Stimulated activated CD8-positive, alpha-beta memory T cell treated with anti-CD3 and anti-CD28 coated beads, Interleukin-4, amount 100 ng/mL, for 24 hours (primary cell): Measurements from ENCODE around the gene TMEM30A.

Source experiments
- DNase-seq: peaks from one replicate; pipeline ENCODE4 v3.0.0-alpha.2; 2020; ENCODE audit warnings: low read depth

TMEM30A gene

GRCh38 chr6:75262716-75263400, 21.7 kb downstream of the TMEM30A start:
- no peak for DNase-seq

- no peak for DNase-seq
These were observed 23.3 kb downstream of the TMEM30A start for GRCh38 chr6:75261299-75261698.

DNA sequence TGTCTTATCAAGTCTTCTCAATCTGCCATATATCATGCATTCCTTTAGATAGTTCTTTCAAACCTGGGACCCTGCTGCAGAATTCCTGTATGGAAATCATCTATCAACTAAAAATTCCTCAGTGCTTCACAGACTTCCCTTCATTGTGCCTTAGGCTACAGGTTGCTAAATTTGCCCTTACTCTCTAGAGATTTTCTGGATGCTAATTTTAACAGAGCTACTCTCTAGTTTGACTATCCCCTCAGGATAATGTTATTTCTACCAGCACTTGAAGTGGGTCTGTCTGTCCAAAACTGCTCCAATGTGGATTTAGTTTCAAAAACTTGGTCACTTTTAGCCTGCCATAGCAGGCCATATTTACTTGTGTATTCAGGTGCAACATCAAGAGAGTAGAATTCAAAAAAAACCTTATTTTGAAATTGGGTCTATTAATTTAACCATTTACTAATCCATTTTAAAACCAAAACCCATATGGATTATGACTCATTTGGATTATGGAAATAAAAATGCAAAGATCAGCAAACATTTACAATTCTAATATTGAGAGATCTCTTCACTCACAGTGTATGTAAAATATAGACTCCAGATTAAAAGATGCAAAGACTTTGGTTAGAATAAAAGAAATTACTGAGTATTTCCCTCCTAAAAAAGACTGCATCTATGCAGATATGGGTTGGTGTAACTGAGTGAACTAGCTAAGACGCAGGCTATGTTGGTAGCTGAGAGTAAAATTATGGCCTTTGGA, 27.1 kb downstream of the TMEM30A start:
- DNase-seq, result no peak

- no peak for DNase-seq
These were observed 34.0 kb downstream of the TMEM30A start for GRCh38 chr6:75250552-75250951.

GRCh38 chr6:75249837-75250236, 34.8 kb downstream of the TMEM30A start:
- no peak for DNase-seq

DNA sequence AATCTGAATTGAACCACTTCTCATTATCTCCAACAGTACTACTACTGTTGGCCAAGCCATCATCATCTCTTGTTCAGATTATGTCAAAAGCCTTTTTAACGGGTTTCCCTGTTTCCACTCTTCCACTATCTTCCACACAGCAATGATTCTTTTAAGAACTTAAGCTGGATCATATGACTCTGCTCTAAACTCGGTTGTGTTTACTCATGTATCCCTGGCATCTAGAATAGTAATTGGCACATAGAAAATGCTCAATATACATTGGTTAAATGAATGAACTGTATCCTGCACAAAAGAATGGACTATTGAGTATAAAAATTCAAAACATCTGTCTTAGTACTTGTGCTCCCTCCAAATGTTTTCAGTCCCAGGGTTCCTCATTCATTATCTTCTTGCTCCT, 38.2 kb downstream of the TMEM30A start:
- DNase-seq, result no peak

DNA sequence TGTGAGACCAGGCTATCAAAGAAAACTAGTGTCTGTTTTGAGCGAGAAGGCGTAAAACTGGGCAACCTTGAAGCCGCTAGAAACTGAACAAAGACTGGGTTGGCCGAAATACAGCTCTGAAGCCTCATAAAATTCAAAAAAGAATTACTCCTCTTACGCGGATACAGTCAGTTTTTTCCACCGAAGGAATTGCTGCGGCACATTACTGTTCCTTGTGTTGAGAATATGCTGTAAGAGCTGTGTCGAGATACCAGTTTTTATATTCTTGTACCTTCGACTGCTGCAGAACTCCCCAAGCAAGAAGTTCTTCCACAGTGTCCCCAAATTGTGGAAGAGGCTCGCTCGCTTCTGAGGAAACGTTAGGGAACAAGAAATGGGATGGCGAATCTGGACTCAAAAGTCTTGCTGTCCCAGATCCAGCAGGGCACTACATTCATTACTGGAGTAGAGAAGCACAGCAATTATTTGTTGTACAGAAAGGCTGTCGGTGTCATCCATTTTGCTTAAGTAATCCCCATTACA, 40.5 kb downstream of the TMEM30A start:
- no peak for DNase-seq

GRCh38 chr6:75243333-75244062, 41.1 kb downstream of the TMEM30A start, which contains the start of gene COX7A2:
Gene COX7A2 (minus strand): TSS chr6:75243801. CDS start chr6:75243734, 67 bp downstream.
- peak; percentile 67 for DNase-seq

DNA sequence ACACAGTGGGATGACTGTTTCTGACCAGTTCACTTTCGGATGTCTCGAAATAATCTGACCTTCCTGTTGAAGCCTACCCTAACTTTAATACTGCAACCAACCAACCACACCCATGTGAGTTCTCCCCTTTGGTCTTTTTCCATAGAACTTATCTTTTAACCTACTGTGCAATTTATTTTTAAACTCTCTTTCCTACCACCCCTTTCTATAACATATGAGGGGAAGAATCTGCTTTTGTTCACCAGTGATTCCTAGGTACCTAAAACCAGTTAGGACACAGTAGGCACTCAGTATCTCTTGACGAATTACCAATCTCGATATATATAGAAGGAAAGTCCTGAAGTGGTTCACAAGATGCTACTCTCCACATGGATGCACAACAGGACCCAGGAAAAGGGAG, 48.0 kb downstream of the TMEM30A start:
- no peak for DNase-seq

DNA sequence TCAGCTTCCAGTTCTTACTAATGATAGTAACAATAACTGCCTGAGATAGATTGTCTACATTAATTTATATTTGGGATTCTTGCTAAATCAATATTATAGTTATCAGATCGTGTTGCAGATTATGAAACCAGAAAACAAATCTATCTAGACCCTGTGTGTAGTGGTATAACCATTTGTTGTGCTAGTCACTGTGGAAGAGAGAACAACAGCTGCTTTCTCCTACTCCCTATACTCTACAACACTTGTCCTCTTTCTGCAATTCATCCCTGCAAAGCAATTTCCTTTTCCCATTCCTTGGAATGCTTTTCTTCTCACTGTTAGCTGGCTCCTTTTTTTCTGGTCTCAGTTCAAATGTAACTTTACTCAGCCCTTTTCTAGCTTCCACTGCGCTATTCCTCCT, 49.3 kb downstream of the TMEM30A start:
- no peak for DNase-seq

- no peak for DNase-seq
These were observed 50.3 kb downstream of the TMEM30A start for GRCh38 chr6:75234126-75234865.

DNA sequence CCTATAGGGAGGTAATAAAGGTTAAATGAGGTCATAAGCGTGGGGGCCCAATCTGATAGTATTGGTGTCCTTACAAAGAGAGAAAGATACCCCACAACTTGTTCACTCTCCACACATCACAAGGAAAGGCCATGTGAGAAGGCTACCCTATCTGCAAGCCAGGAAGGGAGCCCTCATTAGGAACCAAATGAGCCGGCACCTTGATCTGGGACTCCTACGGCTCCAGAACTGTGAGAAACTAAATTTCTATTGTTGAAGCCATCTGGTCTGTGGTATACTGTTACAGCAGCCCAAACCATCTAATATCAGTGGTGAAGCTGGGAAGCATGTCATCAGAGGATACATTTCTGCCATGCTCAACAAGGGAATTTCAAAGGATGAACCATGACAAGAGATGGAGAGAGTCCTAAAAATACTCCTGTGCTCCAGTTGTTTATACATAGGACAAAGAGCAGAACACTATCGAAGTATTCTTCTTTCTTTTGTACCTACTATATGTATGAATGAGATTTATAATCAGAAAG, 51.4 kb downstream of the TMEM30A start:
- DNase-seq, result no peak

DNA sequence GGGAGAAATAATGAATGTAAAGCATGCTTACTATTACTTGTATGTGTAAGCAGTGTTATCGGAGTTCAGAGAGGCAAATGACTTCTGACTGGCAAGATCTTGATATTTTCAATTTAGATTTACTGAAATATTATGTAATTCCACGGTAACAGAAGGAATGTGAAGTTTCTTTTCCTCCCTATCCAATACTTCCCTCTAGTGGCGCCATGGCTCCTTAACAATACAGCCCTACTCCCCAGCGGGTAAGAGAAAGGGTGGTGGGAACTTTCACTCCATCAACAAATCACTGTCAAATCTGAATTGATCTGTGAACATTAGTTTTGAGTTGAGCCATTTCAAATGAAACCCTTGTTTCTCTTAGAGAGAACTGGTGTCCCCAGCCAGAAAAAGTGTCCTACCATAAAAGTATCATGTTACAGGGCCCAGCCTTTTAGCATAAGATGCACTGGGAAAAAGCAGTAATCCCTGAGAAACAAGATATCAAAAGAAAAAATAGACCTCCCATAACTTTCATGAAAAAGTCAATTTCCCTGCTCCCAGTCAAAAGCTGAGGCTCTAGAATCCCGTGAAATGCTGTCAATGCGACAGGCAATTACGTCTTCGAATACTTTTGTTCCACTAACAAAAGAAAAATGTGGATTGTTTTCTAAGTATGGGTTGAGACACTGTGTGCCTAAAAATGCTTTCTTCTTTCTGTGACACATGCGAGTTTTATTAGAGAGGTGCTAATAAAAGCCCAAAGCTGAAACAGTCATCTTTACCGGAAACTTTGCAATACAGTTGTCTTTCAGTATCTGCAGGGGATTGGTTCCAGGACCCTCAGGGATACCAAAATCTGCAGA, 53.9 kb downstream of the TMEM30A start:
- no peak for DNase-seq

- no peak for DNase-seq
These were observed 60.2 kb downstream of the TMEM30A start for GRCh38 chr6:75224303-75224926.

- DNase-seq, result no peak
These were observed 61.2 kb downstream of the TMEM30A start for GRCh38 chr6:75223428-75223827.

DNA sequence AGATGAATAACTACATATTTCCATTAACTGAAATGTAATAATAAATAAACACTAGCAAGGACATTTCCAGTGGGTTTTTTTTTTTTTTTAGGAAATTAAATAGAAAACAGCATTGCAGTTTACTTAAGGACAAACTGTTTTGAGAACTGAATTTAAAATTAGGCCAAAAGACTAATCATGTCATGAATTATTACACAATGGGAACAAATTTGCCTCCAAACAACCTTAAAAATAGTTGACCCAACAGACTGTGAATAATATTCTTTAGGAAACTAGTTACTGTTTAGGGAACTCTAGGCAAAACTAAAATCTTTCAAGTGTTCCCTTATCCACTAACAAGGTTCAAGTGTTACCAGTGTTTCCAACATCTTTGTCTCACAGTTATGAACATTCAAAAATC, 62.3 kb downstream of the TMEM30A start:
- DNase-seq, result no peak

DNA sequence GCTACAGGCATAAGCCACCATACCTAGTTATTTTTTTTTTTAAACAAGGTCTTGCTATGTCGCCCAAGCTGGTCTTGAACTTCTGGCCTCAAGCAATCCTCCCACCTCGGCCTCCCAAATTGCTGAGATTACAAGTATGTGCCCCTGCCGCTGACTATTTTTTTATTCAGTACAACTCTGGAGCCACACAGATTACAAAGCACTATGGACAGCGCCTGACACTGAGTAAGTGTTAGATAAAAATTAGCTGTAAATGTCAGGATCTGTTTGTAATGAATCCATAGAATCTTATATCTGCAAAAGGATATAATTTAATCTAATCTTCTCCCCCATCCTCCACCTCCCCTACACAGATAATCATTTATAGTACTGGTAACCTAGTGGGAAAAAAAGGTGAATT, 63.5 kb downstream of the TMEM30A start:
- DNase-seq, result no peak

DNA sequence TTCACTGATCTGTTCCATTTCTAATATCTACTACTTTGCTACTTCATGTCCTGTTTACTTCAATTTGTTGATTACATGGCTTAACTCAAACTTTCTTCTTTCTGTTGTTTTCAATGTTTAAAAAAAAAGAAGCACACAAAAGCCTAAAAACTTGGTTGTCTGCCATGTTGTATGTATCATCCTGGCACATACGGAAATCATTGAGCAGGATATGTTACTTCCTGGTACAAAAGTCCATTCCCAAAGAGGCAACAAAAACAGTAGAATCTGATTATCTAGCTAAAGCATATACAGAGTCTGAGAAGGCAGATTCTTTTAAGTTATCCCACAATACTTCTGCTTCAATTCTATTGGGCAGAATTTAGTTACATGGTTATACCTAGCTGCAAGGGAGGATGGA, 64.2 kb downstream of the TMEM30A start:
- no peak for DNase-seq

GRCh38 chr6:75219263-75219662, 65.3 kb downstream of the TMEM30A start:
- no peak for DNase-seq

DNA sequence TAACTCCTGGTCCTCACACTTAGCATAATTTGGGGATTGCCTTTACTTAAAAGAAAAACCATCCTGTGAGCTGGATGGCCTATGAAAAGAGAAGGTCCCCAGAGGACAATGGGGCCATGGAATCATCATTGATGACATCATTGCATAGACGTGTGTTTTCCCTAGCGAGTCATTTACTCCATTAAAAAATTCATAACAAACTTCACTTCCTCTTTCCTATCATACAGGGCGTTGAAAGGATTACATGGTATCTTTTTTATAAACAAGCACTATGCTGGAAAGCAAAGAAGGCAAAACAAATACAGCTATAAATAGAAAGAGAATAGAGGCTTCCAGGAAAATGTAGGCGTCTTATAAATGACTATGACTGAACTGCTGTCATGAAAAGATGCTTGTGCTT, 67.4 kb downstream of the TMEM30A start:
- no peak for DNase-seq
